Measurements from ENCODE around the gene KCNQ1OT1. TPM values are rescaled to one million over a fixed set of nuclear protein-coding genes. Genes with fewer than 3 reads are reported as not detected.

Gene KCNQ1OT1
- total and polyA plus RNA-seq, 2 experiments from 2014 or later = 2.3 to 8.8 TPM

DNA sequence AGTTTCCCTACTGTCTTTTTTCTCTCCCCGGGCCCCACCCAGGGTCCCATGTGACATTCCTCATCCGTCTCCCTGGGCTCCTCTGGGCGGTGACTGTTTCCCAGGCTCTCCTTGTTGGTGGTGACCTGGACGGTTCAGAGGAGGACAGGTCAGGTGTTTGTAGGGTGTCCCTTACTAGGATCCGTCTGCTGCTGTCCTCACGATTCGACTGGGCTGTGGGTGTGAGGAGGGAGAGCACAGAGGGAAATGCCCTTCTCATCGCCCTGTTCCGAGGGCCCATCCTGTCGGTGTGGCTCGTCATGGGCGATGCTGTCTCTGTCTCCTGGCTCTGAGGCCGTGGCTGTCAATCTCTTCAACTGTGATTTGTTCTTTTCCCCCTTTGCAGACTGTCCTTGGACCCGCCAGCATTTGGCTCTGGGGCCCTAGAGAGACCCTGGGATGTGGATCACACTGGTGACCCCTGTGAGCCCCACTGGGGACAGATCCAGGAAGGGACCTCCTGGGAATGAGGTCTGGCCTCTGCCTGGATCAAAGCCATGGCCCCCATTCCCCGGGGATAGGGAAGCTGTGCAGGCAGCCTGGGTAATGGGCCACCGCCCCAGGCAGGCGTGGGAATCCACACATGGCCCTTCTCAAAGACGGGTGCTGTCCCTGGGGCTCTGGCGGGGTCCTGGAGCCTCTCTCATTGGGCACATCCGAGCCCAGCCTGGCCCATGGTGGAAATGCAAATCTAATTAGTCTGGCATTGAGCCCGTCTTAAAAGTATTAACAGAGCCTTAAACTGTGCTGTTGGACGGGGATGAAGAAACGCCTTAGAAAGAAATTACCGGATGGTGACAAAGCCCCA lies 46.8 kb upstream of the KCNQ1OT1 start:
- Histone ChIP-seq H3K9me3 (ENCODE audit: low read depth) (no peaks in the 10 kb centered on the region), H3K27ac (no peak overlapping the region), H3K4me3 (no peak overlapping the region), H3K27me3 (no peaks in the 10 kb centered on the region), H3K36me3 (no peaks in the 10 kb centered on the region), H3K4me1 (ENCODE audit: low read depth) (peaks cover 13% of the 10 kb centered on the region)
- TF ChIP-seq, protein P1, sequence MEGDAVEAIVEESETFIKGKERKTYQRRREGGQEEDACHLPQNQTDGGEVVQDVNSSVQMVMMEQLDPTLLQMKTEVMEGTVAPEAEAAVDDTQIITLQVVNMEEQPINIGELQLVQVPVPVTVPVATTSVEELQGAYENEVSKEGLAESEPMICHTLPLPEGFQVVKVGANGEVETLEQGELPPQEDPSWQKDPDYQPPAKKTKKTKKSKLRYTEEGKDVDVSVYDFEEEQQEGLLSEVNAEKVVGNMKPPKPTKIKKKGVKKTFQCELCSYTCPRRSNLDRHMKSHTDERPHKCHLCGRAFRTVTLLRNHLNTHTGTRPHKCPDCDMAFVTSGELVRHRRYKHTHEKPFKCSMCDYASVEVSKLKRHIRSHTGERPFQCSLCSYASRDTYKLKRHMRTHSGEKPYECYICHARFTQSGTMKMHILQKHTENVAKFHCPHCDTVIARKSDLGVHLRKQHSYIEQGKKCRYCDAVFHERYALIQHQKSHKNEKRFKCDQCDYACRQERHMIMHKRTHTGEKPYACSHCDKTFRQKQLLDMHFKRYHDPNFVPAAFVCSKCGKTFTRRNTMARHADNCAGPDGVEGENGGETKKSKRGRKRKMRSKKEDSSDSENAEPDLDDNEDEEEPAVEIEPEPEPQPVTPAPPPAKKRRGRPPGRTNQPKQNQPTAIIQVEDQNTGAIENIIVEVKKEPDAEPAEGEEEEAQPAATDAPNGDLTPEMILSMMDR (IDR thresholded peaks at IDR 0.05; ENCODE audit: low read depth, low read length) = no peak
- DNase-seq (ENCODE audit: low read depth in 1 of 2, low spot score in 1 of 2) = no peak

DNA sequence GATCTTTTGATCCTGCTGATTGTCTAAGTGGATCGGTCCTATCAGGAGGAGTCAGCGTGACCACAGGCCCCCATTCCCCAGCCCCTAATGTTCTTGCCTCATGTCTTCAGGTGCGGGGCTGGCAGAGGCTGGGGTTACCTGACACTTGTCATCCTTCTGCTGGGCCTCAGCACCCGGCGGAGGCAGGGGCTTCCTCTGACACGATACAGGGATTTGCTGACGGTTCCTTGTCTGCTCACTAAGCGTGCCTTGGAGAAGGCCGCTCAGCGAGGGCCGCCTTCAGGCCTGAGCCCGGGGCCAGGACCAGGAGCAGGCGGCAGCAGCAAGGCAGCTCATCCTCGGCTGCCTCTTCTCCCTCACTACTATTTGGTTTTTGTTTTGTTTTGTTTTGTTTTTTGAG lies 45.7 kb upstream of the KCNQ1OT1 start:
- Histone ChIP-seq H3K4me3 (no peak overlapping the region), H3K27ac (no peak overlapping the region), H3K4me1 (ENCODE audit: low read depth) (peaks cover 12% of the 10 kb centered on the region), H3K36me3 (no peaks in the 10 kb centered on the region), H3K27me3 (no peaks in the 10 kb centered on the region), H3K9me3 (ENCODE audit: low read depth) (no peaks in the 10 kb centered on the region)
- DNase-seq (ENCODE audit: low read depth in 1 of 2, low spot score in 1 of 2) = no peak
- TF ChIP-seq, protein P1 (IDR thresholded peaks at IDR 0.05; ENCODE audit: low read depth, low read length) = no peak

DNA sequence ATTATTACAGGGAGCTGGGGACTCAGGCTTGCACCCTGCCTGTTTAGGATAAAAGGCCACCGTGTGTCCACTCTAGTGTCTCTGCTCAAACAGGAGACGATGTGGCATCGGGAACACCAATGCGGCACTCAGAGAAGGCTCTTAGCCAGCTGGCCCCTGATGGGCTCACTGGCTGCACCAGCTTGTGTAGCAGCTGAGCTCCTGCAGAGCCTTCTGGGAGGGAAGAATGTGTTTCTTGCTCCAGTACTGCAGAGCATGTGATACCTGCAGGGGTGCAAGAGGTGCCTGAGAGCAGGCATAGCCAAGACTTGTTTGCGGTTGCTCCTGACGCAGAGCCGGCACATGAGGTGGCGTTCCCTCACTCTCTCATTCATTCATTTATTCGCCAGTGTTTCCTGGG lies 44.4 kb upstream of the KCNQ1OT1 start:
- no peak for DNase-seq (ENCODE audit: low read depth in 1 of 2, low spot score in 1 of 2)
- Histone ChIP-seq H3K36me3 (no peaks in the 10 kb centered on the region), H3K27ac (no peak overlapping the region), H3K4me1 (ENCODE audit: low read depth) (peaks cover 6% of the 10 kb centered on the region), H3K4me3 (no peak overlapping the region), H3K9me3 (ENCODE audit: low read depth) (no peaks in the 10 kb centered on the region), H3K27me3 (no peaks in the 10 kb centered on the region)
- TF ChIP-seq, protein P1 (IDR thresholded peaks at IDR 0.05; ENCODE audit: low read depth, low read length) = no peak

DNA sequence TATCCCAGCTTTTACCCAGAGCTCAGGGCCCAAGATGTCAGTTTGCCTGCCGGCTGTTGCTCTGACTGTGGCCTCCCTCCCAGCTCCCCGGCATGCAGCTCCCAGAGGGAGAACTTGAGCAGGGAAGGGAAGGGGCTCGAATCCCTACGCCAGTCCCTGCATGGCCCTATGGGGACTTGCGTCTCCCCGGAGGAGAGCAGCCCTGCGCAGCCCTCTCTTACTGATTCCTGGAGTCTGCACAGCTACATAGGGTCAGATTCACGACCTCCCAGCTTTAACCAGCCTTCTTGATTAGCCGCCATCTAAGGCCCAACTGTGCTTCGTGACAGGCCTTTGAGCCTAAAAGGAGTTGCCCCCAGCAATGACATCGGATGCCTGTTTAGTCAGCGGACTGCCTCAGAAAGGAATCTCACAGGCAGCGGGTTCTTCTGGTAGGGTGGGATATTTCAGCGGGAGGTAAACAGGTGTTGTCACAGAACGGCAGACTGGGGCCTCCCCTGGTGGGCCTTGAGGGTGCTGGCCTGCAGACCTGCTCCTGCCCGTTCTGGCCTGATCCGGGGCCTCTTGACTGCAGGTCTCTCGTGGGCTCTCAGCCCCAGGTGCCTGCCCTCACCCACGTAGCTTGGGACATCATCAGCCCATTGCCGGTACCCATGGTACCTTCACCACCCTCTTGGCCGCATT lies 43.8 kb upstream of the KCNQ1OT1 start:
- H3K27ac ChIP-seq = no peak overlapping the region
- H3K36me3 ChIP-seq = no peaks in the 10 kb centered on the region
- peaks cover 6% of the 10 kb centered on the region for H3K4me1 ChIP-seq (ENCODE audit: low read depth)
- no peak for DNase-seq (ENCODE audit: low read depth in 1 of 2, low spot score in 1 of 2)
- H3K4me3 ChIP-seq = no peak overlapping the region
- TF ChIP-seq, protein P1 (IDR thresholded peaks at IDR 0.05; ENCODE audit: low read depth, low read length) = no peak
- no peaks in the 10 kb centered on the region for H3K27me3 ChIP-seq
- H3K9me3 ChIP-seq (ENCODE audit: low read depth) = no peaks in the 10 kb centered on the region

DNA sequence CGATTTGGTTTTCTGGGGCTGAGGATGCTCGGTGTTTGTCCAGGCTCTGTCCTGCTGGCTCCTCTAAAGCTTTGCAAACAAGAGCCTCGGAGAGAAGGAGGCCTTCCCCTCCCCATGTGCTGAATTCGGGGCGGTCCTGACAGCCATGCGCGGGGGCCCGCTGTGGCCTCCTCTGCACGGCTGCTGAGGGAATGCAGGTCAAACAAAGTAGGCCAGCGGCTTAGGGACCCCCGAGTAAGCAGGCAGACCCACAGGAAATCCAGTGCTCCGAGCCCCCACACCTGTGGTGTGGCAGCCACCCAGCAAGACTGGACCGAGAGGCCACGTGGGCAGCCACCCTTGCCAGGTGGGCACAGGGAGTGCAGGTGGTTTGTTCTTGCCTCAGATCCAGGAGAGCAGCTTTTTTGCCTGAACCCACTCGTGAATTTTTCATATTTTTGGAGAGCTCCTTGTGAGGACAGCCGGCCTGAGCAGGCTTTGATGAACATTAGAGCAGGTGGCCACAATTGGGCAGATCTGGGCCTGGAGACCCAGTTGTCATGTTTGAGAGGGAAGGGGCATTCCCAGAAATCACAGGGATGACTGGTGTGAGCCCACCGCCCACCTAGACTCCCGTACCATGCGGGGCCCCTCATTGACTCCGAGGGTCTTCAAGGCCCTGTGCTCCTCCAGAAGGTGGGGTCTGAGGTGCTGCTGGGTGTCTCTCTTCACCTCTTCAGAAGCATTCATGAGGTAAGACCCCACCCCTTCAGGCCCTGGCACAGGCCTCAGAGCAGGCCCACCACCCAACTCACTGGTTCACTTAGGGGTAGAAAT lies 43.0 kb upstream of the KCNQ1OT1 start:
- no peaks in the 10 kb centered on the region for H3K9me3 ChIP-seq (ENCODE audit: low read depth)
- H3K36me3 ChIP-seq = no peaks in the 10 kb centered on the region
- no peak for DNase-seq (ENCODE audit: low read depth in 1 of 2, low spot score in 1 of 2)
- no peak overlapping the region for H3K27ac ChIP-seq
- peaks cover 6% of the 10 kb centered on the region for H3K4me1 ChIP-seq (ENCODE audit: low read depth)
- TF ChIP-seq, protein P1 (IDR thresholded peaks at IDR 0.05; ENCODE audit: low read depth, low read length) = no peak
- no peak overlapping the region for H3K4me3 ChIP-seq
- no peaks in the 10 kb centered on the region for H3K27me3 ChIP-seq

Data from cardiac muscle cell (in vitro differentiated cells and primary cell).